Retinal pigment epithelial cell (primary cell): ENCODE results near the gene DDX52.

ENCODE experiments used
- DNase-seq: peaks from one replicate; pipeline ENCODE4 v3.0.0-alpha.2; 2010; ENCODE audit warnings: low read depth
- H3K4me3 ChIP-seq: 2 replicates; pipeline ENCODE4 v1.5.1; 2011; ENCODE audit warnings: mild to moderate bottlenecking, low read length, control low read depth, moderate library complexity
- TF ChIP-seq, protein P1 (sequence below): conservative IDR thresholded peaks from 2 replicates; pipeline ENCODE4 v1.5.1; 2011; ENCODE audit warnings: low read depth, low read length, control low read depth, inconsistent platforms

Gene DDX52

DNA sequence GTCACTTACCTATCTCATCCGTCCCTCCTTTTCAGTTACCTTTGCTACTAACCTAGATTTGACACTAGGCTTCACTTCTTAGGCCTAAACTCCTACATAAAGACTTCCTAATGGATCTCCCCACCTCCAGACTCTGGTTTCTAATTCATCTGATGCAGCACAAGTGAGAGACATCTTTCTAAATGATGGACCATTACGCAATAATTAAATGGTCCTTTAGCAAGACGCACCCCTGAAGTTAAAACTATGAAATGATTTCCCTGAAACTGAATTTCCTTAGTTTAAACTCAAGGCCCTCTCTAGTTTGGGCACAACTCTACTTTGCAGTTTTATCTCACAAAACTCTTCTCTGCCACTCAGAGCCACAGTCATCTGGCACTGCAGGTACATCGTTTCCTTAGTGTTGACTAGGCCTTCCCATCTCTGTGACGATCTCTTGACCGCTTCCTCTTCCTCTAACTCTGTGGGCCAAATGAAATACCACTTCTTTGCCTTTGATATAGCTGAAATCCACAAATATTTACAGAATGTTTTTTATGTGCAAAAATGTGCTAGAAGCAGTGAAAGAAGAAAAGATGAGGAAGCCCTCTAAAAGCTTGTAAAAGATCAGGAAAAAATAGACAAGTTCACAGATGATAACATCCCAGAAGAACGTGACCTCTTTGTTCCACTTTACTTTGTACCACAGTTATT lies 37.3 kb downstream of the DDX52 start:
- no peak overlapping the region for H3K4me3 ChIP-seq
- TF ChIP-seq, protein P1, sequence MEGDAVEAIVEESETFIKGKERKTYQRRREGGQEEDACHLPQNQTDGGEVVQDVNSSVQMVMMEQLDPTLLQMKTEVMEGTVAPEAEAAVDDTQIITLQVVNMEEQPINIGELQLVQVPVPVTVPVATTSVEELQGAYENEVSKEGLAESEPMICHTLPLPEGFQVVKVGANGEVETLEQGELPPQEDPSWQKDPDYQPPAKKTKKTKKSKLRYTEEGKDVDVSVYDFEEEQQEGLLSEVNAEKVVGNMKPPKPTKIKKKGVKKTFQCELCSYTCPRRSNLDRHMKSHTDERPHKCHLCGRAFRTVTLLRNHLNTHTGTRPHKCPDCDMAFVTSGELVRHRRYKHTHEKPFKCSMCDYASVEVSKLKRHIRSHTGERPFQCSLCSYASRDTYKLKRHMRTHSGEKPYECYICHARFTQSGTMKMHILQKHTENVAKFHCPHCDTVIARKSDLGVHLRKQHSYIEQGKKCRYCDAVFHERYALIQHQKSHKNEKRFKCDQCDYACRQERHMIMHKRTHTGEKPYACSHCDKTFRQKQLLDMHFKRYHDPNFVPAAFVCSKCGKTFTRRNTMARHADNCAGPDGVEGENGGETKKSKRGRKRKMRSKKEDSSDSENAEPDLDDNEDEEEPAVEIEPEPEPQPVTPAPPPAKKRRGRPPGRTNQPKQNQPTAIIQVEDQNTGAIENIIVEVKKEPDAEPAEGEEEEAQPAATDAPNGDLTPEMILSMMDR, result no peak
- no peak for DNase-seq

DNA sequence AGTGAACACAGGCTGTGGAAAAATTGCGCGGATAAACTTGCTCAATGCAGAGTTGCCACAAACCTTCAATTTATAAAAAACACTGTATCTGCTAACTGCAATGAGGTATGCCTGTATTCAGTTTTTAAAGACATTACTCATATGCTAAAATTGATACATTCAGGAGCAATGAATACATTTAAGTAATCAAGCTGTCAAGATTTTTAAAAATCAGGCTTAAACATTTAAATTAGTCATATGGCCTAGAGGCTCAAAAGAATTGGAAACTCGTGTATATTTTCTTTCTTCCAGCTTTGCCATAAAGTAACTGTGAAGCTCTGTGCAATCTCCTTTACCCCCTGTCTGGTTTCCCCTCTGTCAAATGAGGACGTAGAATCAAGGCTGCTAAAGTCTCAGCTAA lies 38.2 kb downstream of the DDX52 start:
- no peak for DNase-seq
- no peak overlapping the region for H3K4me3 ChIP-seq
- TF ChIP-seq, protein P1, result no peak

DNA sequence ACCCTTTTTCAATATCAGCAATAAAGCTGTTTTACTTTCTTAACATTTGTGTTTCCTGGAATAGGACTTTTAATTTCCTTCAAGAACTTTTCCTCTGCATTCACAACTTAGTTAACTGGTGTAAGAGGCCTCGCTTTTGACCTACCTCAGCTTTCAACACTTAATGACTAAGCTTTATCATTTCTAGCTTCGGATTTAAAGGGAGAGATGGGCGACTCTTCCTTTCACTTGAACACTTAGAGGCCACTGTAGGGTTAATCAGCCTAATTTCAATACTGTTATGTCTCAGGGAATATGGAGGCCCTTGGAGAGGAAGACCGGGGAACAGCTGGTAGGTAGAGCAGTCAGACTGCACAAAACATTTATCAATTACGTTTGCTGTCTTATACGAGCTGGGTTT lies 38.7 kb downstream of the DDX52 start:
- TF ChIP-seq, protein P1, result no peak
- DNase-seq, result no peak
- H3K4me3 ChIP-seq, result no peak overlapping the region

DNA sequence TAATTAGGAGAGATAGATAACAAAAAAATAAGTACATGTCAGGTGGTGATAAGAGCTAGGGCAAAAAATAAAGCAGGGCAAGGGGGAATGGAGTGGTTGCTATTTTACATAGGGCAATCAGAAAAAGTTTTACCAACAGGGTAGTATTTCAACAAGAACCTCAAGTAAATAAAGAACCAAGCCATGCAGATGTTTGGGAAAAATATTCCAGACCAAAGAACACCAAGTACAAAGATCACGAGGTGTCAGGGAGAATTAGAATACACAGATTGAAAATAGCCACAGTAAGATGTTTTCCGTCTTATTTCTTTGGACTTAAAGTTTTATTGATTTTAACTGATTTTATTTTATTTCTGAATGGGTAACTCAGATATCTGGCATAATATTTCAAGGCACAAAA lies 45.1 kb downstream of the DDX52 start:
- no peak for DNase-seq
- H3K4me3 ChIP-seq, result no peak overlapping the region
- TF ChIP-seq, protein P1, result no peak

DNA sequence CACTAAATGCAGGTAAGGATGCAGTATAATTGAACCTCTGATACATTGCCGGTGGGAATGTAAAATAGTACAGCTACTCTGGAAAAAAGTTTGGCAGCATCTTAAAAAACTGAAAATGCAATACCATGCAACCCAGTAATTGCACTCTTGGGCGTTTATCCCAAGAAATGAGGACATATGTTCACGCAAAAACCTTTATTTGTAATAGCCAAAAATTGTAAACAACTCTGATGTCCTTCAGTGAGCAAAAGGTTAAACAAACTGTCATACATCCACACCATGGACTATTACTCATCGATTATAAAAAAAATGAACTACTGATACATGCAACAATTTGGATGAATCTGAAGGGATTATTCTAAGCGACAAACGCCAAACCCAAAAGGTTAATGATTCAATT lies 51.0 kb downstream of the DDX52 start:
- TF ChIP-seq, protein P1, result no peak
- DNase-seq, result no peak
- no peak overlapping the region for H3K4me3 ChIP-seq

DNA sequence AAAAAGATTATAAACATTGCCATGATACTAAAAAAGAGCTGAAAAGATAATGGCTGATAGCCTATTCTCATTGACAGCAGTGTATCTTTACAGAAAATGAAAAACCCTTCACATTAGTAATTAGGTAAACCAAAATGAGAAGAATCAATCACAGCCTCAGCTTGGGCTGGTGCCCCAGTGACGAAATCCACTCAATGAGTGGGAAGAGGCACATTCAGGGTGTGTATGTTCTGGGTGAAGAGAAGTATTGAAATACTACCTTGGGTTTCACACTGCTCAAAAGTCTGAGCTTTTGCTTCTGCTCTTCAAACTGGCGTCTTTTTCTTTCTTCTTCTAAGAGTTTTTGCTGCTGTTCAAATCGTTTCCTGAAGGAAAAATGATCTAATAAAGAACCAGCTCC lies 58.2 kb downstream of the DDX52 start:
- TF ChIP-seq, protein P1, result no peak

DNA sequence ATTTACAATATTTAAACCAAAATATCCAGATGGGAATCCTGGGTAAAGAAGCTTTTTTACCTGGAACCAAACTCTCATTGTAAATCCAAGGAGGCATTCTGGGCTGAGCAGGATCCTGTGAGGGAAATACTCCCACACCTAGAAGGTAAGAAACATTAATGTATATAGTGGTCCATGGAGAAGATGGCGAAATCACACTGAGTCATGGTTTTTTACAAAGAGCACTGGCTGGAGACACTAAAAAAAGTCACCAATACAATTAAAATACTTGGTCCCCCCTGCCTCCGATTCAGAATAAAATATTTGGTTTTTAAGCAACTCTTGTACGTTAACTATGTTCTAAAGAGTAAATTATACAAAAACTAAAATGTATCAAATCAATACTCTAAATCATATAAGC lies 67.0 kb downstream of the DDX52 start:
- H3K4me3 ChIP-seq, result no peak overlapping the region
- no peak for DNase-seq
- TF ChIP-seq, protein P1, result no peak

More for the DNA sequence above, 58.2 kb downstream of the DDX52 start:
- DNase-seq, result no peak
- no peak overlapping the region for H3K4me3 ChIP-seq
